Mucosa of rectum (tissue), 2 donors: ENCODE measurements around the gene M6PR.

Experiments used
- H3K27ac ChIP-seq, 2 donors: one replicate each; pipeline ENCODE4 v1.7.0; 2013; ENCODE audit warnings: inconsistent platforms in 2 of 2, low read depth in 2 of 2, low read length in 2 of 2
- H3K27me3 ChIP-seq, 2 donors: one replicate each; pipeline ENCODE4 v1.7.0; 2013; ENCODE audit warnings: low read length in 2 of 2; ENCODE audit not compliant: control insufficient read depth in 2 of 2, insufficient read depth in 2 of 2
- H3K36me3 ChIP-seq, 2 donors: one replicate each; pipeline ENCODE4 v1.7.0; 2013; ENCODE audit warnings: low read length in 2 of 2; ENCODE audit not compliant: control insufficient read depth in 2 of 2, insufficient read depth in 2 of 2
- H3K4me1 ChIP-seq, 2 donors: one replicate each; pipeline ENCODE4 v1.7.0; 2013; ENCODE audit warnings: low read length in 2 of 2, mild to moderate bottlenecking in 1 of 2; ENCODE audit not compliant: control insufficient read depth in 2 of 2, insufficient read depth in 2 of 2
- H3K4me3 ChIP-seq, 2 donors: one replicate each; pipeline ENCODE4 v1.7.0; 2013; ENCODE audit warnings: low read length in 2 of 2
- H3K9ac ChIP-seq, 2 donors: one replicate each; pipeline ENCODE4 v1.7.0; 2013; ENCODE audit warnings: low read length in 2 of 2, low read depth in 1 of 2, mild to moderate bottlenecking in 1 of 2
- H3K9me3 ChIP-seq, 2 donors: one replicate each; pipeline ENCODE4 v1.7.0; 2013; ENCODE audit warnings: low read length in 2 of 2; ENCODE audit not compliant: control insufficient read depth in 2 of 2
- donor health status: healthy.
- donor health status: Normal muscosa, but diverticular disease.

M6PR gene

DNA sequence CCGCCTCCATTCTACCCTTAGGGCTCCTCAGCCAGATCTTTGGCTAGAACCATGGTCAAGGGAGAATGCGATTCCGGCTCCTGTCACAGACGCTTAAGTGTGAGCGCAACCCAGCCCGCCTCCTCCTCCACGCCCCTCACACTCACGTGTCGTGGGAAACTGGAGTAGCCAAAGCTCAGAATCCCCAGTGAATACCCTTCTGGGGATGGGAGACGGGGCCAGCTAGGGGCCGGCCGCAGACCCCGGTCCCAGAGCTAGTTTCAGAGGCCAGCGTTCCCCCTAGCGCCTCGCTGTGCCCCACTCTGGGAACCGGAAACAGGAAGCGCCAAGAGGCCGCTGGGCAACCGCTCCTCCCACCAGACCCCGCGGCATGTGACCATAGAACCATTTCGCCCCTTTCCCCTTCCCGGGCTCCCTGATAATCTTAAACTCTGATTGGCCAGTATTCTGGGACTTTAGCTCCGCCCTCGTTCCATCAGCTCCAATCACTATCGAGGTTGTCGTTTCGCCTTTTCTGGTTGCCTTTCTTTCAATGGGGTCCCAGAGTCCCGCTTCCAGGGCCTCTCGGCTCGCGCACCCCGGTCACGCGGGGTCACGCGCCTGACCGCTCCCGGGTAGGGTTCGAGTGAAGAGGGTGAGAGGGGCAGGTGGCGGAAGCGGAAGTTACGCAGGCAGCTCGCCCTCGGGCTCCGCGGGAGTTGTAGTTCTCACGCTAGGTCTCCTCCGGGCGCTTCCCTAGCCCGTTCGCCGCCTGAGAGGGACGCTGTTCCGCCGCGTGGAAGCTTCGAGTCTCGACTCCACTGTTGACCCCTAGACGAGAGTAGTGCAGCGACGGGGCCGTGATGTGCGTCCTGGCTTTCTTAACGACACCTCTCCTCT lies at the start of gene M6PR:
Gene M6PR (minus strand): TSS at position 304 of the 879 bp plus-strand sequence. CDS start 3,241 bp downstream, outside the sequence.
- Histone ChIP-seq H3K9me3 (no peaks in the 10 kb centered on the region), H3K36me3 (peaks cover 10 to 12% of the 10 kb centered on the region in 2 donors), H3K4me3 (peak within 1 kb of the TSS; percentile 80 to 88), H3K27me3 (no peaks in the 10 kb centered on the region), H3K9ac (peak within 1 kb of the TSS; percentile 93 to 96), H3K27ac (peak within 1 kb of the TSS; percentile 99), H3K4me1 (peaks cover 10 to 13% of the 10 kb centered on the region in 2 donors)

DNA sequence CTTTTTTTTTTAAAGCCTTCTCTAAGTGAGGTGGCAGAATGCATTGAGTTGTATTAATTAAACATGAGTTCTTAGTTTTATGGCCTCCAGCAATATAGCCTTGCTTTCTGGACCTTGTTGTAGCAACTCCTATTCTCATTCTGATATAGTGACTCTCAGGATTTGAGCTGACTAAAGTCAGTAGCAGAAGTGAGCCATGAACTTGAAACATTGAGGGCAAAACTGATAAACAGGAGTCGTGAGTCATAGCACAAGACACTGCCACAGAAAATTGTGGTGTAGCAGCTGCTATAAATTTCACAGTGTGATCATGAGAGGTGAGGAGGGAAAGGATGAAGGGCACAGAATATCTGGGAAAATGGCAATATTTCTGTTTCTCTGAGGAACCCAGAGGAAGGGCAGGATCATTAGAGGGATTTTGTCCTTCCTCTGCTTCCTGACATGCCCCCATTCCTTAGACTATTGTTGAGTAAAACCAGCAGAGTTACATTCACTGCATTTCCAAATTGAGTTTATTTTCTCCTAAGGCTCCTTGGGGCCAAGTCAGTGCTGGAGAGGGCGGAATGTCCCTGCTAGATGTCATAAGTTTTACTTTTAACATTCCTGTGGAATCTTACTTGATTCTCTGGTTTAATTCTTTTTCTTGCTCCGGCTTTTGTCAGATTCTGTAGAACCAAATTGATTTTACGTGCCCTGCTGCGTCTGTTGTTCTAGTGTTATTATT lies 47.4 kb upstream of the M6PR start:
- Histone ChIP-seq H3K27me3 (no peaks in the 10 kb centered on the region), H3K9me3 (no peaks in the 10 kb centered on the region), H3K9ac (no peak overlapping the region), H3K36me3 (no peaks in the 10 kb centered on the region), H3K4me3 (no peak overlapping the region), H3K27ac (no peak overlapping the region), H3K4me1 (no peaks in the 10 kb centered on the region)

DNA sequence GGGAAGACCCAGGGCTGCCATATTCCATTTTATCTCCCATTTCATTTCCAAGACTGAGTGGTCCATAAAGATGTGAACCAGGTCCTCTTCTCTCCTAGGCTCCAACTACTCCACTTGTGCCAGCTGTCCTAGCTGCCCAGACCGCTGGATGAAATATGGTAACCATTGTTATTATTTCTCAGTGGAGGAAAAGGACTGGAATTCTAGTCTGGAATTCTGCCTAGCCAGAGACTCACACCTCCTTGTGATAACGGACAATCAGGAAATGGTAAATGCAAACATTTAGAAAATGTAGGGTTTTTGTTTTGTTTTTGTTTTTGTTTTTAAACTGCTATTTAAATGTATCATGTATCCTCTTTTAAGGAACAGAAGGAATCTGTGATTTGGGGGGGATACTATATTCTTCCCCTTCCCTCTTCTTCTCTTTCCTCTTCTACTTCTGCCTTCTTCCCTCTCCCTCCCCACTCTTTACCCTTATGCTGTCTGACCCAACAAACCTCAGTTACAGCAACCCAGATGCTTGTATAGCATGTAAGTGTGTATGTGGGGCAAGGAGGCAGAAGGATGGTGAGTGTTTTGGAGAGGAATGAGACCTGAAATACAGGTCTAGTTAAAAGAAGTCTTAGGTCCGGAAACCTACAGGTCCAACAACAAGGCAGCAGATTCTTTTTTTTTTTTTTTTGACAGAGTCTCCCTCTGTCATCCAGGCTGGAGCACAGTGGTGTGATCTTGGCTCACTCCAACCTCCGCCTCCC lies 45.8 kb upstream of the M6PR start:
- Histone ChIP-seq H3K4me1 (no peaks in the 10 kb centered on the region), H3K9ac (no peak overlapping the region), H3K27me3 (no peaks in the 10 kb centered on the region), H3K9me3 (no peaks in the 10 kb centered on the region), H3K27ac (no peak overlapping the region), H3K36me3 (no peaks in the 10 kb centered on the region), H3K4me3 (no peak overlapping the region)

DNA sequence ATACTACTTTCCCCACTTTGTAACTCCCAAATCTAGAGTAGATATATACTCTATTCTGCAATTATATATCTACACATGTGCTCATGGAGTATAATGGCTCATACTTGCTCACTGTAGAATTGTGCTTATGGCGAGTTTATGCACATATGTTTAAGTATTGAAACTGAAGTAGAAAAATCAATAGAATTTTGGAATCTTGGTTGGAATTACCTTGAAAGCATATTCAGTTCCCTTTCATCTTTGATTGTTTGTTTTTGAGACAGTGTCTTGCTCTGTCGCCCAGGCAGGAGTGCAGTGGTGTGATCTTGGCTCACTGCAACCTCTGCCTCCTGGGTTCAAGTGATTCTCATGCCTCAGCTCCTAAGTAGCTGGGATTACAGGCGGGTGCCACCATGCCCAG lies 44.4 kb upstream of the M6PR start:
- Histone ChIP-seq H3K27me3 (no peaks in the 10 kb centered on the region), H3K36me3 (no peaks in the 10 kb centered on the region), H3K4me1 (no peaks in the 10 kb centered on the region), H3K27ac (no peak overlapping the region), H3K9ac (no peak overlapping the region), H3K9me3 (no peaks in the 10 kb centered on the region), H3K4me3 (no peak overlapping the region)

DNA sequence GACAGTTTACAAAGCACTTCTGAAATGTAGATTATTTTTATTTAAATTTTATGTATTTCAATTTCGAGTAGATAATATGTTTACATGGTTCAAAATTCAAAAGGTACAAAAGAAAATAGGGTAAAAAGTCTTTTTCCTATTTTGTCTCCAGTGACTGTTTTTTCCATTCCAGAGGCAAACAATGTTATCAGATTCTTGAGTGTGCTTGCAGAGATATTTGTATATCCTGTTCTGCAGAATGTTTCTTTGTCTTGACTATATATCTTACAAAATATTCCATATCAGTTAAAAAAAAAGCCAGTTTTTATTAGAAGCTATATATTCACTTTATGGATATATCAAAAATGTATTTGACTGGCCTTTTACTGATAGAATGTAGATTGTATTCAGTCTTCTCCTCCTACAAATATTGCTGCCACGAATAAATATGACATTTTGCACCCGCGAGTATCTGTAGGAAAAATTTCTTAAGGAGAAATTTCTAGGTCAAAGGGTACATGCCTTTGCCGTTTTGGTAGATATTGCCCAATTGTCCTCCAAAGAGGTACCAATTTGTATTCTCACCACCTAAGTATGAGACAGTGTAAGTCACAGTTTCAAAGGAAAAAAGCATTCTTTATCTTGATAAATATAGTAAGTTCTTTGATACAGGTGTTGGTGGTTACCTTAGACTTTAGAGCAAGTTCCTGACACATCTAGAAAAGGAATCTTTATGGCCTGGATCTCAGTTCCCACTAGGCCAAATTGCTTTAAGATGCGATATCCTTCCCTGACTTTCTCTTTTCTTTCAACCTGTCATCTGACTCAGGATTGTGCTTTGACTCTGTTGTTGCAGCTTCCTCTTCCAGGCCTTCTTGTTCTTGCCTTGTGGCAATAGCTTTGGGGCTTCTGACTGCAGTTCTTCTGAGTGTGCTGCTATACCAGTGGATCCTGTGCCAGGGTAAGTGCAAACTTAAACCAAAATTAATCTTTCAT lies 42.2 kb upstream of the M6PR start:
- no peak overlapping the region for H3K27ac ChIP-seq
- H3K9me3 ChIP-seq, result no peaks in the 10 kb centered on the region
- no peaks in the 10 kb centered on the region for H3K27me3 ChIP-seq
- no peaks in the 10 kb centered on the region for H3K4me1 ChIP-seq
- H3K4me3 ChIP-seq, result no peak overlapping the region
- H3K9ac ChIP-seq, result no peak overlapping the region
- H3K36me3 ChIP-seq, result no peaks in the 10 kb centered on the region

DNA sequence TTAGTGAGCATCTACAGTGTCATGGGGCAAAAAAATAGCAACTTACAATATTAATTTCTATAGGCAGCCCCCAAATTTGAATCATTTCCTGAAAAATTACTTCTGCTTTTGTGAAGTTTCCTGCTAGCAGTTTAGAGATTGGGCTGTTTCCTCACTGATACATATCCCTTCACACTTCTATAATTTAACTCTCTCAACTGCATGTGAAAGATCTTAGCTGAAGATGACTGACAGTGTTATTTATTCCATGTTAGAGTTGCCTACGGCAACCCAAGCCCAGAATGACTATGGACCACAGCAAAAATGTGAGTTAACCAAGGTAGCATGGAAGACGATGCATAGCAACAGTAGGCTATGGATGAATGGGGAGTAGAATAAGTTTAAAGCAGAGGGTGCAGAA lies 40.0 kb upstream of the M6PR start, which contains the start of gene KLRG1:
Gene KLRG1 (plus strand): TSS at position 134 of the 400 bp plus-strand sequence. CDS start 90 bp downstream, at position 224.
- H3K9ac ChIP-seq, result no peak within 1 kb of the TSS
- H3K4me1 ChIP-seq, result no peaks in the 10 kb centered on the region
- no peaks in the 10 kb centered on the region for H3K36me3 ChIP-seq
- no peaks in the 10 kb centered on the region for H3K9me3 ChIP-seq
- H3K4me3 ChIP-seq, result no peak within 1 kb of the TSS
- H3K27ac ChIP-seq, result no peak within 1 kb of the TSS
- no peaks in the 10 kb centered on the region for H3K27me3 ChIP-seq

DNA sequence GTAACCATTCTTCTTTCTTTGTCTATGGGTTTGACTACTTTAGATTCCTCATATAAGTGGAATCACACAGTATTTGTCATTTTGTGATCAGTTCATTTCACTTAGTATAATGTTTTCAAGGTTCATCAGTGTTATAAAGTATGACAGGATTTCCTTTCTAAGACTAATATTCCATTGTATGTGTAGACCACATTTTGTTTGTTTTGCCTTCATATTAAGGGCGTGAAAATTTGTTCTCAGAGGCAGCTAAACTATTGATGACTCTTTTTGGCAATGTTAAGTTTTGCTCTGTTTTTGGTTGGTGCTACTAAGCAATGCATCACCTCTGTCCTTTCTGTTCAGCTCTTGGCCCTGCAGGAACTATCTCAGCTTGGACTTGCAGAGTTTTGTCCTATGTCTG lies 38.2 kb upstream of the M6PR start:
- Histone ChIP-seq H3K36me3 (no peaks in the 10 kb centered on the region), H3K4me3 (no peak overlapping the region), H3K27ac (no peak overlapping the region), H3K27me3 (no peaks in the 10 kb centered on the region), H3K9ac (no peak overlapping the region), H3K9me3 (no peaks in the 10 kb centered on the region), H3K4me1 (no peaks in the 10 kb centered on the region)

DNA sequence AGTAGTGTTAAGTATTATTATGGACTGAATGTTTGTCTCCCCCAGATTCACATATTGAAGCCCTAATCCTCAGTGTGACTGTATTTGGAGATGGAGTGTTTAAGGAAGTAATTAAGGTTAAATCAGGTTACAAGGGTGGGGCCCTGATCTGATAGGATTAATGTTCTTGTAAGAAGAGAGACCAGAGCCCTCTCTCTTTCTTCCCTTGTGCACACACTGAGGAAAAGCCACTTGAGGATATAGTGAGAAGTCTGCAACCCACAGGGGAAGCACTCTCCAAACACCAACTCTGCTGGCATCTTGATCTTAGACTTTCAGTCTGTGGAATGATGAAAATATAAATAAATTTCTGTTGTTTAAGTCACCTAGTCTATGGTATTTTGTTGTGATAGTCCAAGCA lies 37.7 kb upstream of the M6PR start:
- Histone ChIP-seq H3K4me1 (no peaks in the 10 kb centered on the region), H3K4me3 (no peak overlapping the region)

DNA sequence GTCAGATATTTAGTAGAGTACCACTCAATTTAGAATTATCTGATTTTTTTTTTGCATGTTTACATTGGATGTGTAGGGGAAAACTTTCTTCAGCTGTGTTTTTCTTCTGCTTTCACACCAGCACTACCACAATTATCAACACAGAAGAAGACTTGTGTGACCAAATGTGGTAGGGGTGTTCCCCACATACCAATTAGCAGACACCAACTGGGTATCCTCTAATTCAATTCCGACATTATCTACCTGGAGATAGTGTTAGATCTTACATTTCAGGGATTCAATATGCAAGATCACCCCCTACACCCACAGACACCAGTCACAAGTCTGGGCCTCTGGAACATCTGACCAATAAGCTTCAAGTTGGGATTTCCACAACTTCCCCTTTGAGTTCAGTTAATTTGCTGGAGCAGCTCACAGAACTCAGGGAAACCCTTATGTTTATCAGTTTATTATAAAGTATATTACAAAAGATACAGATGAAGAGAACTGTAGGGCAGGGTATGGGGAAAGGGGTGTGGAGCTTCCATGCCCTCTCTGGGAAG lies 35.8 kb upstream of the M6PR start:
- H3K27ac ChIP-seq, result no peak overlapping the region
- H3K4me3 ChIP-seq, result no peak overlapping the region
- H3K9ac ChIP-seq, result no peak overlapping the region
- H3K4me1 ChIP-seq, result no peaks in the 10 kb centered on the region
- peaks cover 0 to 2% of the 10 kb centered on the region in 2 donors for H3K9me3 ChIP-seq
- no peaks in the 10 kb centered on the region for H3K36me3 ChIP-seq
- no peaks in the 10 kb centered on the region for H3K27me3 ChIP-seq

More for the DNA sequence above, 37.7 kb upstream of the M6PR start:
- Histone ChIP-seq H3K36me3 (no peaks in the 10 kb centered on the region), H3K9ac (no peak overlapping the region), H3K27ac (no peak overlapping the region), H3K27me3 (no peaks in the 10 kb centered on the region), H3K9me3 (no peaks in the 10 kb centered on the region)
